COLO668 (cell line): ENCODE data around the gene GAL3ST2.
"Not testable (repeated sequence)": the region's sequence is repeated elsewhere in the genome, so short reads cannot be mapped to it uniquely, and the experiment has no call there.

Experiments
- DNase-seq: peaks from one replicate; lab custom pipeline; 2025; ENCODE audit not compliant: unreplicated experiment; lab: John Stamatoyannopoulos, UW

Gene GAL3ST2

GRCh38 chr2:241791385-241791784 is 14.8 kb downstream of the GAL3ST2 start:
- DNase-seq = not testable (repeated sequence)

- DNase-seq = no peak
These were observed 16.8 kb downstream of the GAL3ST2 start for GRCh38 chr2:241793385-241793784.

GRCh38 chr2:241794250-241794823 is 17.7 kb downstream of the GAL3ST2 start:
- no peak for DNase-seq

GRCh38 chr2:241795021-241795999 is 18.7 kb downstream of the GAL3ST2 start:
- no peak for DNase-seq

- no peak for DNase-seq
These were observed 19.6 kb downstream of the GAL3ST2 start for GRCh38 chr2:241796209-241796608.

GRCh38 chr2:241796610-241797138 is 20.1 kb downstream of the GAL3ST2 start:
- DNase-seq = no peak

GRCh38 chr2:241797441-241798080 is 20.9 kb downstream of the GAL3ST2 start:
- DNase-seq = no peak

GRCh38 chr2:241798081-241798630 is 21.5 kb downstream of the GAL3ST2 start:
- DNase-seq = no peak

- DNase-seq = no peak
These were observed 22.3 kb downstream of the GAL3ST2 start for GRCh38 chr2:241798631-241799521.

- no peak for DNase-seq
These were observed 23.0 kb downstream of the GAL3ST2 start for GRCh38 chr2:241799522-241800197.

GRCh38 chr2:241800198-241800903 is 23.7 kb downstream of the GAL3ST2 start:
- DNase-seq = not testable (repeated sequence)

GRCh38 chr2:241801611-241802420 is 25.2 kb downstream of the GAL3ST2 start:
- DNase-seq = no peak

GRCh38 chr2:241802421-241803318 is 26.0 kb downstream of the GAL3ST2 start:
- no peak for DNase-seq

- peak; percentile 72 for DNase-seq
These were observed 27.0 kb downstream of the GAL3ST2 start for GRCh38 chr2:241803387-241804325.

- DNase-seq = no peak
These were observed 28.0 kb downstream of the GAL3ST2 start for GRCh38 chr2:241804326-241805229.
